GM19023 (cell line): ENCODE results near the gene MAT1A.
"Not testable (repeated sequence)": the region's sequence is repeated elsewhere in the genome, so short reads cannot be mapped to it uniquely, and the experiment has no call there.

Source experiments
- ATAC-seq: cut with Tn5 transposase; IDR thresholded peaks from one replicate; pipeline ENCODE4 v1.9.1; 2021; ENCODE audit warnings: mild to moderate bottlenecking, moderate library complexity; ENCODE audit not compliant: unreplicated experiment

Gene MAT1A

DNA sequence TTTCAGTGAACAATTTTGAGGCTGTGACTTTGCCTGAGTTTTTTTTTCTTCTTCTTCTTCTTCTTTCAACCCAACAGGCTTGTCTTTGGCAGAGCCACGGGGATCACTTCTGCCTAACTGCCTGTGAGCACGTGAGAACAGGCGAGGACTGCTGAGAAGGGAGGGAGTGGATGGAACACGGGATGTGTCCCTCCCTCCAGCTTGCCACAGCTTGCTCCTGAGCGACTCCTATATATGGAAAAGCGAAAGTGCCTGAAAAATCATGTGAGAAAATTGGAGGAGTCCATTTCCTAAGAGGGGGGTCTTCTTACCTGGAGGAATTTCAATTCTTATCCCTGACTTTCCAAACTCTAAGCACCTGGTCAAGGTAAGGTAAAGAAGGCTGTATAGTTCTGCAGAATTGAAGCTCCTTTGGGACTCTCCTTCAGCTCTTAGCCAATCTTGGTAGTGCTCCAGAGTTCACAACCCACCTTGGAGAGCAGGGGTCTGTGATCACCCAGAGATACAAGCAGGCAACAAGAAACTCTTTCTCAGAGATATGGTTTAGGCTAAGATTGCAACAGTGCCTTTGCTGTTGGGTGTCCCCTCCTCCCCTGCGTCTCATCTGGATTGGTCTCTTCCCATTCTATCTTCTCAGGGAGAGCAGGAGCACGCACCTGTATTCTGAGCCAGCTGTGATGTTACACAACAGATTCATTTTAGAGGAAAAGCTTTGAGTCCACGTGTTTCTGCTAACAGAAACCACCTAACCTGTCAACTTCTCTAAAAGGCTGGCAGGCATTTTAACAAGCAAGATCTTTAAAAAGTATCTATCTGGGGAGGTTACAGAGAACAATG lies at the start of gene MAT1A:
Gene MAT1A (minus strand): TSS at position 208 of the 837 bp plus-strand sequence. CDS start 235 bp downstream, outside the sequence.
- no peak for ATAC-seq

DNA sequence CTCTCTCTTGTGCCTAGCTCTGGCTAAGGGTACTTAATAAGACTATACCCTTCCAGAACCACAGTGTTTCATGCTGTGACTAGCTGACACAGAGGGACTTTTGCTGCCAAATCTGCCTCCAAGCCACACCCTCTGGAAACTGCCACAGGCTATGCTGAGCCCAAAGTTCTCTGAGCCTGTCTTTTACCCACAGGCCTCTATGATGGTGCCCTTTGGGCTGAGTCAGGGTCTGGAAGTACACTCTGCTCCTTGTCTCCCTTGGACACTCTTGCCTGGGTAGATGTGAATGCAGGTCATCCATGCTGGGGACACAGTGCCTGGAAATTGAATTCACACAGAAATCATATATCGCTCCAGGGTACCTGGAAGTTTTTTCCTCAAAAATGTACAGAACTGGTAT lies 44.5 kb upstream of the MAT1A start:
- no peak for ATAC-seq

DNA sequence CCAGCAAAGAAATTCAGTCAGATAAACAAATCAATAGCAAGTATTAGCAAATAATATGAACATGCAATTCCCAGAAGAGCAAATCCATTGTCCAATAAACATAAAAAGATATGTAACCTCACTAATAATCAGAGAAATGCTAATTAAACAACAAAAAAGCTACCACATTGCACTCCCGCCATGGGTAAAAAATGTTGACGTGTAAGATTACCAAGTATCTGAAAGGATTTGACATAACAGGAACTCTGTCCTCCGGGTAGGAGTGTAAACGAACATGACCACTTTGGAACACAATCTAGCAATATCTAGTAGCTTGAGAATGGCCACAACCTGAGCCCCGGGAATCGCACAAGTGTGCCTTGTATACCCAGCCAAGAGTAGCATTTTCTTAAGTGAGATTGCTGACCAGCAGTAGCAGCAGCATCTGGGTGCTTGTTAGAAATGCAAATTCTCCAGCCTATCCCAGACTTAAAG lies 35.5 kb upstream of the MAT1A start:
- ATAC-seq = no peak

DNA sequence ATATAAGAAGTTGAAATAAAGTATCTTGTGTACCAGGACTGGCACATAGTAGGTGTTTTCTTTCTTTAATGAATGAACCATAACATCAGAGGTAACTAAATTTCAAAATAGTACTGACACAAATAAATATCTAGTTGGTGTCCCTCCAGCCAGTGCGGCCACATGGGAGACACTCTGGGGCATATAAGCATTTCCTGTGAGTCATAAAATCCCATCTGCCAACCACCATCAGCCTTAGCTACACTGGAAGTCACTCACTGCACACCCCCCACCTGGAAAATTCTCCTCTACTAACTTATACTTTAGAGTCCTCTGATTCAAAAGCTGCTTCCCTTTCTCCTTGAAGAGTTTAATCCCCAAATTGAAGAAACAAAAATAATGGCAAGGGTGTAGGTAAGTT lies 34.6 kb upstream of the MAT1A start:
- ATAC-seq = no peak

DNA sequence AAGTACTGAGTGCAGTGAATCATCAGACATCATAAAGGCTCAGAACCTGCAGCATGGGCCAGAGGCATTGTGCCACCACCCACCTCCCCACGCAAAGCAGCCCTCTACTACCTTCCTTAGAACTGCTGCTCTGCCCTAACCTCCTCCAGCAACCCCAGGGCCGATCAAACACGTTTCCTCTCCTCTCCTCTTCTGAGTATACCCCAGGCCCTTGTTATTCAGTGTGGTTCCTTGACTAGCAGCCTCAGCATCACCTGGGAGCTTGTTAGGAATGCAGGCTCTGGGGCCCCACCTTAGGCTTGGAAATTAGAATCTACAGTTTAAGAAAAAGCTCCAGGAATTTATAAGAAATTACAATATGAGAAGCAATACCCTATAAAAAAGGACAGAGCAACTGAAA lies 33.9 kb upstream of the MAT1A start:
- ATAC-seq = no peak

DNA sequence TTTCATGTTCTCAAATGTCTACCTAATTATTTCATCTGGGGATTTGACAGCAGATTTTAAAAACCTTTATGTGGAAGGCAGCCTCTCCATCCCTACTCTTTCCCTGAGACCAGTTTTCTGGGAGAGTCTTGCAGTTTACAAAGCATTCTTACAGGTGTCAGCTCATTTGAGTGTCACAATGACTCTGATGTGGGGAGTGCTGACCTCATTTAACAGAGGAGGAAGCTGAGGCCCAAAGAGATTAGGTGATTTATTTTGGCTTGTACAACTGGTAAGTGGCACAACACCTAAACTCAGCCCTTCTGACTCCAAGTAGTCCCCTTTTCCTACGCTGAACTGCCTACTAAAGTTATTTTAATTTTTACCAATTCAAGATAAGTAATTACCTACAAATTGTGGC lies 33.3 kb upstream of the MAT1A start:
- ATAC-seq = no peak

DNA sequence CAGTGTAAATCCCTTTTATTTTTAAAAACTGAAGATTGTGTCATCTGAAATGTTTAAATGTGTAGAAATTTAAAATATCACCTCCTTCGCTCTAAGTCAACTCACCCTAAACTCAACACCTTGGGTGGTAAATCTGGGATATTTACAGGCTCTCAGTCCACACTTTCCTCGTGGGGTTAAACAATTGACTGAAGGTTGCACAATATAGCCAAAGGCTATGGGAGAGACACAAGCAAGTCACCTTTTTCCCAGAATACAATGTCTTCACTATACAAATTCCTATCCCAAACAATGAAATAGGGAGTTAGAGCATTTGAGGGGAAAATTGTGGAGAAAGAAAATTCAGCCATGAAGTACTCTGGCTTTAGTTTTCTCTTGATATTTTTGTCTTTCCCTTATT lies 32.7 kb upstream of the MAT1A start:
- ATAC-seq = no peak

DNA sequence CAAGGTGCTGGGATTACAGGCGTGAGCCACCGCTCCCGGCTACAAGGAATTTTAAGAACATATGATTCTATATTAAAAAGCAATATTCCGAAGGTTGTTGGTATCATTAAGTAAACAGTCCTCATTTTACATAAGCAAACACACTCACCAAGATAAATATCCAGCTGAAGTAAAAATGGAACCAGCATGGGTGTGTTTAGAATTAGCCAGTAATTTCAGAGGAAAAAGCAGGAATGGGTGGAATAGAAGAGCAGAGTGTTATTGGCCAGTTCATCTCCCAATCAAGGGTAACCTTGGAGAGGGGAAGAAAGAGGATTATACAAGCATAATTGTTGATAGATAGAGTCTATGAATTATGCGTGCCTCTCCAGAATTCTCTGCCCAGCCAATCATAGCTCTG lies 31.7 kb upstream of the MAT1A start:
- ATAC-seq = no peak

DNA sequence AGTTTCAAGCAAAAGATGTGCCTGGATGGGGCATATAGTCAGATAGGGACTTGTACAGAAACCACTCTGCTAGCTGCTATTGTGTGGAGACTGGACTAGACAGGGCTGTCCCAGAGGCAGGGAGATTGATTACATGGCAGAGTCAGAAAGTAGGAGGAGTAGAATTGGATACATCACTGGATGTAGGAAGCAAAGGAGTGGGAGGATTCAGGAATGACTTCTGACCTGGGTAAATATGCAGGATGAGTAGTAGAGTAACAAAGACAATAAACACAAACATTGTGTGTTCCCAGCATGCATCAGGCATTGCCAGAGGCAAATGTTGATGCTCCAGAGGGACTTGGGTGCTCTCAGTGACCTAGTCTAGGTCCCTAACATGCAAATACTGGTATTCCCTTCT lies 30.9 kb upstream of the MAT1A start:
- ATAC-seq = no peak

DNA sequence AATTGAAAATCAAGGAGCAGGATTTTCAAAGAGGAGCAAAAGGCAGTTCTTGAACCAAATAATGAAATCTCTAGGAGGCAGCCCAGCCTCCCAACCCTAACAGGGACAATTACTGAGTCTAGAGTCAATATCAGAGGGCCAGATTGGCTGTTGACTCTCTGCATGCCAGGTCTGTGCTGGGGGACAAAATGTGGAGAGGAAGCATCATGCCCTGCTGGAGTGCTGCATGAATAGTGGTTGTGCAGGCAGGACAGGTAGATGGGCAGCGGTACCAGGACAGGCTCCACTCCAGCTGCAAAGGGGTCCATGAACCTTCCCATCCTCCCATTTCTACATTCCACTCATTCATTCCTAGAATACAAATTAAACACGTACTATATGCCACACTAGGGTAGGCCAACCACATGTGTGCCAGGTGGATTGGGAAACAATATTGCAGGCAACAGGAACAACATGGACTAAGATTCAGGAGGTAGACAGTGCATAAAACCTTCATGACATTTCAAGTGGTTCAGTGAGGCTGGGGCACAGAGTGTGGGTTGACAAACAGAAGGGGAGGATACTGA lies 30.4 kb upstream of the MAT1A start:
- ATAC-seq = no peak

DNA sequence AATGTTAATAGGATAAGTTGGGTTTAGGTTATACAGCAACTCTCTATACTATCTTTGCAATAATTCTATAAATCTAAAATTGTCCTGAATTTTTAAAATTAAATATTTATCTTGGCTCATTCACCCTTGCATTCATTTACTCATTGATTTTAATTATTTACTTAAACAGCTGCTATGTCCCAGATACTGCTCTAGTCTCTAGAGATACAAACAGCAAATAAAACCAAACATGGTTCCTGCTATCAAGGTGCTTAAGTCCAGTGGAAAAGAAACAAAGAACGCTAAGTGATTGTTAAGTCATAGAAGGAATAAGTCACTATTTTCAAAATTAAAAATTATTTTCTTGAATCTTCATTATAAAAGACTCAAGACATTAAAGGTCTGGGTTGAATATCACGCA lies 29.9 kb upstream of the MAT1A start:
- no peak for ATAC-seq

DNA sequence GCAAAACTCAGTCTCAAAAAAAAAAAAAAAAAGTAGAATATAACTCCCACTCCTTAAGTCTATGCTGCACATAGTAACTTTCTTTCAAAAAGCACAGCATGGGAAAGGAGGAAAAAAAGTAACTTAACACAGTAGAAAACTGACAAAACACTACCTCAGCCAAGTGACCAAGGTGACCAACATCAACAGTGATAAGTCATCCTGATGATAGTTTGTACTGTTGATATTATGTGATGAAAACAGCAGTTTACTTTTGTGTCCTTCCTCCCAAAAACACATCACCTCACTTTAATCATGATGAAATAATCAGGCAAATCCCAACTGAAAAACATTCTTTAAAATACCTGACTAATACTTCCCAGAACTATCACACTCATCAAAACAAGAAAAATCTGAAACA lies 29.3 kb upstream of the MAT1A start:
- no peak for ATAC-seq

DNA sequence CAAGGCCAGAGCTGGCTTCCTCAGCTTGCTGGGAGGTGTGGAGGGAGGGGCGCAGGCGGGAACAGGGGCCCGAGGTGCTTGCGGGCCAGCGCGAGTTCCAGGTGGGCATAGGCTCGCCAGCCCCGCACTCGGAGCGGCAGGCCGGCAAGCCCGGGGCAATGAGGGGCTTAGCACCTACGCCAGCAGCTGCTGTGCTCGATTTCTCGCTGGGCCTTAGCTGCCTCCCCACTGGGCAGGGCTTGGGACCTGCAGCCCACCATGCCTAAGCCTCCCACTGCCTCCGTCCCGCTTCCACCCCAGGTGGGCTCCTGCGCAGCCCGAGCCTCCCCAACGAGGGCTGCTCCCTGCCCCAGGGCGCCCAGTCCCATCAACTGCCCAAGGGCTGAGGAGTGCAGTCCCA lies 25.9 kb upstream of the MAT1A start:
- no peak for ATAC-seq

DNA sequence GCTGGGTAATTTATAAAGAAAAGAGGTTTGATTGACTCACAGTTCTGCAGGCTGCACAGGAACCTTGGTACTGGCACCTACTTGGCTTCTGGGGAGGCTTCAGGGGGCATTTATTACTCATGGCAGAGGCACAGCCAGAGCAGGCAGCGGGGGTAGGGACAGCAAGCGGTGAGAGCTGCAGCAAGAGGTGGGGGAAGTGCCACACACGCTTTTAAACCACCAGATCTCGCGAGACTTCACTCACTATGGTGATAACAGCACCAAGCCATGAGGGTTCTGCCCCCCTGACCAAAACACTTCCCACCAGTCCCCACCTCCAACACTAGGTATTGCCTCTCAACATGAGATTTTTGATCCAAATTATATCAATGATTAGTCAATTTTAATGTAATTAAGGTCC lies 24.1 kb upstream of the MAT1A start:
- no peak for ATAC-seq

DNA sequence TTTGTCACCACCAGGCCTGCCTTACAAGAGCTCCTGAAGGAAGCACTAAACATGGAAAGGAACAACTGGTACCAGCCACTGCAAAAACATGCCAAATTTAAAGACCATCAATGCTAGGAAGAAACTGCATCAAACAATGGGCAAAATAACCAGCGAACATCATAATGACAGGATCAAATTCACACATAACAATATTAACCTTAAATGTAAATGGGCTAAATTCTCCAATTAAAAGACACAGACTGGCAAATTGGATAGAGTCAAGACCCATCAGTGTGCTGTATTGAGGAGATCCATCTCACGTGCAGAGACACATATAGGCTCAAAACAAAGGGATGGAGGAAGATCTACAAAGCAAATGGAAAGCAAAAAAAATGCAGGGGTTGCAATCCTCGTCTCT lies 16.5 kb upstream of the MAT1A start:
- ATAC-seq = not testable (repeated sequence)

DNA sequence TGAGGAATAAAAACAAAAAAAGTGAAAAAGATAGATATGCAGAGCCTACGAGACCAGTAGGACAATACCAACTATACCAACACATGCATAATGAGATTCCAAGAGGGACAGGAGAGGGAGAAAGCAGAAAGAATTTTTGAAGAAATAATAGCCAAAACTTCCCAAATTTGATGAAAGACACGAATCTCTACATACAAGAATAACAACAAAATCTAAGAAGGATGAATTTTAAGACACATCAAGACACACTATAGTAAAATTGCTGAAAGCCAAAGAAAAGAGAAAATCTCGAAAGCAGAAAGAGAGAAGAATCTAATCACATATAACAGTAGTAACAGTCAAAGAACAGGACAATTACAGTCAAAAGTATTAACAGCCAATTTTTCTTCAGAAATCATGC lies 7.5 kb upstream of the MAT1A start:
- no peak for ATAC-seq

DNA sequence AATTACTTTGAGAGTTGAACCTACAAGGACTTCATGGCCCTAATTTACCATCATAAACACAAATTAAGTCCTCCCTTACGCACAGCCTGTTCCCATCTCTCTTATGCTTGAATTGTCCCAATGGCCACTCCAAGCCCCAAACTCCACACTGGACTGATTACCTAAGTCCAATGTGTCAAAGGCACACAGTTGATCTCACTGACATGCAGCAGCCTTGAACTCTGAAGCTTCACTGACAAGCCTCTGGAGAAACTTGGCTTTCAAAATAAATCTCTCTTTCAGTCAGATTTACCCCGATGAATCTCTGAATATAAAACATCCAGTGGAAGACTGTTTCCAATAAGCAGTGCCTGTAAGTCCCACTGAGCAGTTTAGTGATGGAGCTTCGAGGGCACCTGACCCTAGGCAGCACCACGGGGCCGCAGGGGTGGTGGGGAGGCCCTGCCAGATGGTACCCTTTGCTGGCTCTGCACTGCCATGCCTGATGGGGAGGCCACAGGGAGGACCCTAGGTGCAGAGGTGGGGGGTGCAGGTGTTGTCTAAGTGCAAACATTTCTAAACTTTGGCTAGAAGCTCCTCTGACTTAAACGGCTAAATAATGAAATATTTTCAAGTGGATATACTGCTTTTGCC lies 3.3 kb upstream of the MAT1A start:
- ATAC-seq = no peak

DNA sequence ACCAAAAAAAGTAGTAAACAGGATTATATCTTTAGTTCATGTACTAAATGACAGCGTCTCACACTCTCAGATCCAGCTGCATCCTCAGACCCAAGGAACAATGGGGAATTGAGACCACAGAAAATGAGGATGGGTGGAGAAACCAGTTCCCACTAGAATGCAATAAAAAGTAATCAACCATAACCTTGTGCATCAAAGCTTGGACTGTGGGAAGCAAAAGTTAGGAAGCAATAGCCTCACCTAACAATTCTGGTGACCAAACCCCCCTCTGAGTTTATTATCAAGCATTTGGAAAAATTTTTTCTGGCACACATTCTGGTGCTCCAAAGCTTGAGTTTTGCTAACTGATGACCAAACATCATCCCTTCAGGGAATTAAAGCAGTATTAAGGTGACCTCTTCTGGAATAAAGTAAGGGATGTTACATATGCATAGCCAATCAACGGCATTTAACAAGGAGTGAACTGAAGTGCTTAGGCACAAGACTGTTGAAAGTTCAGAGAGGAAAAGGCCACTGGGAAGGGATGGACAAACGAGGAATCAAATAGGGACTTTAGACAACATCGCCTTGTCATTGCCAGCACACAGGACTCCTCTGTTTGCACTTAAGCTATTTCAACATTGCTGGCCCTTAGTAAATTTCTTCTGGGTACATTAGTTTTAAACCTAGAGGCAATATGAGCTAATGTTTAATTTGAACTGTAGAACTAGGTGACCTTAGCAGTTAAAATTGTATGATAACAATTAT lies 1.2 kb upstream of the MAT1A start:
- no peak for ATAC-seq

DNA sequence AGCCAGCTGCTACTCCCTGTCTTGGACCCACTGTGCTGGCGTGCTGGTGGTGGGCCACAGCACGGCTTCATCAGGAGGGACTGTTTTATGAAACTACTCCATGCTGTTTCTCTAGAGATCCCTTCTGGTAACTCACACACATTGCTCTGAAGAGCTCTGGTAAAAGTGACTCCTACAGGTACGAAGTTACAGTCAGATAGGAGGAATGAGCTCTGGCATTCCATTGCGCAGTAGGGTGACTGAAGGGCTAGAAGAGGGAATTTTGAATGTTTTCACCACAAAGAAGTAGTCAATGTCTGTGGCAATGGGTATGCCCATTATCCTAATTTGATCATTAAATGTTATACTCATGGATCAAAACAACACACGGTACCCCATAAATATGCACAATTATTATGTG lies 609 bp downstream of the MAT1A start:
- ATAC-seq = no peak

DNA sequence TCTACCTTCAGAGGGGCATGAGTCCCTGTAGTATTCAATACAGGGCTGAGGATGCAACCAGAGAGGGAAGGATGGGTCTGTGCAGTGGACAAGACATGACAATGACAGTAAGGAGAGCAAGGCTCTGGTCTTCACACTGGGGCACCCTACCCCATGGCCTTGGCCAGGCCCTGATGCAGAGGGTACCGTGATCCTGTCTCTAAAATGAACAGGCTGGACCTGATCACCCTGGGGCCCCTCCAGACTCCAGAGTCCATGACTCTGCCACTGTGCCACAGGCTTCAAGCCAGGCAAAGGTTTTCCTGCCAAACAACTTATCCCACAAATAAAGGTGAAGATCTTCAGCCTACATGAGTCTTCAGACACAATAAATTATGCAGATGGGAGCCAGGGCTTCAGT lies 4.9 kb downstream of the MAT1A start:
- ATAC-seq = no peak

DNA sequence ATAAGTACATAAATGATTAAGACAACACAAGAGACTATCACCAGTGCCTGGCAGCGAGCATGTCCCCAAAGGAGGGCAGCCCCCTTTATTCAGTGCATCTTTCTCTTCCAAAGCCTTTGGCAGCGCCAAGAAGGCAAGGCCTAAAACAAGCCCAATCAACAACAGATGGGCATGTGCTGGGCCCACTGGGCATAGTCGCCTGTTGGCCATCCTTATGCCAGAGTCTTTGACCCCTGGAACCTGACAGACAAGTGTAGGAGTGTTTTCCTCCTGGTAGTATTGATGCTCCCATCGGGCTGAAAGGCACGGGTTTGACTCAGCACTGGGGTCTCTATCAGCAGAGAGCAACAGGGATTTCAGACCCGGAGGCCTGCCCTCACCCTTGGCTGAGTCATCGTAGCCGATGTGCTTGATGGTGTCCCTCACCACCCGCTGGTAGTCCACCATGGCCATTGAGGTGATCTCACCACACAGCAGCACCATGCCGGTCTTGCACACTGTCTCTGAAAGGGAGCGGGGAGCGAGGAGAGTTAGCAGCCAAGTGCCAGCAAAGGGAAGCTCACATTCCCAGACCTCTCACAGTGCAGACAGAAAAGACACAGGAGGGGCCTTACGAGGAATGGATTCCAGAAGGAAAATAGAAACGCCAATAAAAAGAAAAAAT lies 5.8 kb downstream of the MAT1A start:
- no peak for ATAC-seq
